ENCODE data around the gene IL17C.

The IL17C gene

GRCh38 chr16:88687254-88687576 is 48.8 kb downstream of the IL17C start:
- DNase-seq = no peak

- no peak for DNase-seq
Observed at GRCh38 chr16:88687676-88688012, 49.3 kb downstream of the IL17C start.

- no peak for DNase-seq
Observed at GRCh38 chr16:88688013-88688778, 49.8 kb downstream of the IL17C start.
